ENCODE measurements around the gene RNF145.

DNA sequence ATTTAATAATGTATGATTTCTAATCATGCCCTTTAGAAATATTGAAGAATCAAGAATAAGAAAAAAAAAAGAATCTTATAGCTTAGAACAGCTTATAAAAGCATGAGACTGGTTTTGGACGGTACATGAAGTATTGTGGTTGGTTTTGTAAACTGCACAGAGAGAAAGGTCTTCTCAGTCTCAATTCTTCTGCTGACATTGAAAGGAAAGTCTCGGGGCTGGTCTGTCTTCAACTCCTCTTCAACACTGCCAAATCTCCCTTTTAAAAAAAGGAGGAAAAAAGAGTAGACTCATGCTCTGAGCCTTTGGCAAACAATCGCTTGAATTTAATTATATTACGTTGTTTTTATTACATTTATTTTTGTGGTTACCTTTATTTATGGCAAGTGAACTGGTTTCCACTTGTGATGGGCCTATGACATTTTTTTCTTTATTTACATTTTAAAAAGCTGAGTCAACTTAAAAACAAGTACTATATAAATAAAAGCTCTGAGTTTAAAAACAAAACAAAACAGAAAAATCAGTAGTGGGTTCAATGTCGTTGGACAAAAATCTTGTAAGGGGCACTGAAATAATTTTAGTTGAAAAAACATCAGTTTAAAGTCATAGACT lies 76.8 kb downstream of the RNF145 start:
- TF ChIP-seq POLR2A (IDR thresholded peaks at IDR 0.05), result no peak
- TF ChIP-seq, protein P1, sequence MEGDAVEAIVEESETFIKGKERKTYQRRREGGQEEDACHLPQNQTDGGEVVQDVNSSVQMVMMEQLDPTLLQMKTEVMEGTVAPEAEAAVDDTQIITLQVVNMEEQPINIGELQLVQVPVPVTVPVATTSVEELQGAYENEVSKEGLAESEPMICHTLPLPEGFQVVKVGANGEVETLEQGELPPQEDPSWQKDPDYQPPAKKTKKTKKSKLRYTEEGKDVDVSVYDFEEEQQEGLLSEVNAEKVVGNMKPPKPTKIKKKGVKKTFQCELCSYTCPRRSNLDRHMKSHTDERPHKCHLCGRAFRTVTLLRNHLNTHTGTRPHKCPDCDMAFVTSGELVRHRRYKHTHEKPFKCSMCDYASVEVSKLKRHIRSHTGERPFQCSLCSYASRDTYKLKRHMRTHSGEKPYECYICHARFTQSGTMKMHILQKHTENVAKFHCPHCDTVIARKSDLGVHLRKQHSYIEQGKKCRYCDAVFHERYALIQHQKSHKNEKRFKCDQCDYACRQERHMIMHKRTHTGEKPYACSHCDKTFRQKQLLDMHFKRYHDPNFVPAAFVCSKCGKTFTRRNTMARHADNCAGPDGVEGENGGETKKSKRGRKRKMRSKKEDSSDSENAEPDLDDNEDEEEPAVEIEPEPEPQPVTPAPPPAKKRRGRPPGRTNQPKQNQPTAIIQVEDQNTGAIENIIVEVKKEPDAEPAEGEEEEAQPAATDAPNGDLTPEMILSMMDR (IDR thresholded peaks at IDR 0.05), result no peak

All from esophagus squamous epithelium (tissue), 4 donors.